H9 (cell line): ENCODE data around the gene STOM. TPM values are rescaled to one million over a fixed set of nuclear protein-coding genes. Genes with fewer than 3 reads are reported as not detected.

Experiments used
- DNase-seq: peaks from one replicate; pipeline ENCODE4 v3.0.0-alpha.2; 2017
- H2AFZ ChIP-seq: one replicate; pipeline ENCODE4 v1.6.1; 2013; ENCODE audit warnings: mild to moderate bottlenecking, low read length, control low read depth, moderate library complexity
- H2AK5ac ChIP-seq: 2 replicates; pipeline ENCODE4 v1.6.1; 2013; ENCODE audit warnings: low read length, control low read depth, mixed read lengths; ENCODE audit not compliant: insufficient read length
- H2BK120ac ChIP-seq: one replicate; pipeline ENCODE4 v1.6.1; 2013; ENCODE audit warnings: low read depth, mild to moderate bottlenecking, low read length, control low read depth, inconsistent platforms; ENCODE audit not compliant: poor library complexity, severe bottlenecking
- H2BK12ac ChIP-seq: 2 replicates; pipeline ENCODE4 v1.6.1; 2013; ENCODE audit warnings: low read length, control low read depth, mixed read lengths, low read depth; ENCODE audit not compliant: insufficient read length
- H2BK15ac ChIP-seq: 2 replicates; pipeline ENCODE4 v1.6.1; 2013; ENCODE audit warnings: low read depth, low read length, control low read depth
- H2BK20ac ChIP-seq: one replicate; pipeline ENCODE4 v1.6.1; 2013; ENCODE audit warnings: low read depth, mild to moderate bottlenecking, low read length, control low read depth, inconsistent platforms; ENCODE audit not compliant: poor library complexity, severe bottlenecking
- H2BK5ac ChIP-seq: 2 replicates; pipeline ENCODE4 v1.6.1; 2013; ENCODE audit warnings: low read length, control low read depth, mixed read lengths; ENCODE audit not compliant: insufficient read length
- H3K14ac ChIP-seq: 2 replicates; pipeline ENCODE4 v1.6.1; 2013; ENCODE audit warnings: low read length, control low read depth; ENCODE audit not compliant: insufficient read depth
- H3K18ac ChIP-seq: 2 replicates; pipeline ENCODE4 v1.6.1; 2013; ENCODE audit warnings: low read depth, mild to moderate bottlenecking, mixed read lengths, low read length, control low read depth; ENCODE audit not compliant: insufficient read length
- H3K23ac ChIP-seq: 2 replicates; pipeline ENCODE4 v1.6.1; 2013; ENCODE audit warnings: low read length, control low read depth, mixed read lengths, low read depth; ENCODE audit not compliant: insufficient read length
- H3K23me2 ChIP-seq: 2 replicates; pipeline ENCODE4 v1.6.1; 2013; ENCODE audit warnings: low read depth, mild to moderate bottlenecking, mixed read lengths, low read length, control low read depth; ENCODE audit not compliant: insufficient read length, poor library complexity, severe bottlenecking
- H3K27ac ChIP-seq: 2 replicates; pipeline ENCODE4 v1.5.1; 2013; ENCODE audit warnings: low read length, control low read depth, mixed read lengths, low read depth; ENCODE audit not compliant: insufficient read length
- H3K27me3 ChIP-seq: 2 replicates; pipeline ENCODE4 v1.6.1; 2013; ENCODE audit warnings: low read length, control low read depth, inconsistent platforms; ENCODE audit not compliant: insufficient read depth
- H3K4ac ChIP-seq: 2 replicates; pipeline ENCODE4 v1.6.1; 2013; ENCODE audit warnings: low read depth, mild to moderate bottlenecking, control low read depth, inconsistent platforms, low read length, moderate library complexity
- H3K4me1 ChIP-seq: 2 replicates; pipeline ENCODE4 v1.6.1; 2013; ENCODE audit warnings: low read length, control low read depth, inconsistent platforms; ENCODE audit not compliant: insufficient read depth
- H3K4me2 ChIP-seq: 2 replicates; pipeline ENCODE4 v1.6.1; 2013; ENCODE audit warnings: low read length, control low read depth, mixed read lengths; ENCODE audit not compliant: insufficient read length, insufficient read depth
- H3K56ac ChIP-seq: 2 replicates; pipeline ENCODE4 v1.6.1; 2013; ENCODE audit warnings: low read depth, mild to moderate bottlenecking, mixed read lengths, low read length, control low read depth; ENCODE audit not compliant: insufficient read length
- H3K79me1 ChIP-seq: 2 replicates; pipeline ENCODE4 v1.6.1; 2013; ENCODE audit warnings: low read depth, mild to moderate bottlenecking, moderate library complexity, low read length, control low read depth, inconsistent platforms; ENCODE audit not compliant: insufficient read depth, poor library complexity, severe bottlenecking
- H3K79me2 ChIP-seq: 2 replicates; pipeline ENCODE4 v1.6.1; 2013; ENCODE audit warnings: low read length, control low read depth, inconsistent platforms; ENCODE audit not compliant: insufficient read depth
- H3K9ac ChIP-seq: 2 replicates; pipeline ENCODE4 v1.6.1; 2013; ENCODE audit warnings: low read length, control low read depth, mixed read lengths; ENCODE audit not compliant: insufficient read length; ENCODE audit errors: extremely low read depth
- H3K9me3 ChIP-seq: one replicate; pipeline ENCODE4 v1.6.1; 2013; ENCODE audit warnings: low read depth, low read length, inconsistent platforms; ENCODE audit not compliant: control insufficient read depth
- H3T11ph ChIP-seq: one replicate; pipeline ENCODE4 v1.6.1; 2013; ENCODE audit warnings: mild to moderate bottlenecking, low read length, control low read depth, inconsistent platforms
- H4K20me1 ChIP-seq: one replicate; pipeline ENCODE4 v1.6.1; 2013; ENCODE audit not compliant: control insufficient read depth, insufficient read length, insufficient read depth
- H4K5ac ChIP-seq: 2 replicates; pipeline ENCODE4 v1.6.1; 2013; ENCODE audit warnings: low read depth, mild to moderate bottlenecking, mixed read lengths, low read length, control low read depth; ENCODE audit not compliant: insufficient read length
- H4K8ac ChIP-seq: replicated peaks from 2 replicates; pipeline ENCODE4 v1.6.1; 2013; ENCODE audit warnings: low read length, control low read depth, mixed read lengths, low read depth; ENCODE audit not compliant: insufficient read length
- H4K91ac ChIP-seq: 2 replicates; pipeline ENCODE4 v1.6.1; 2013; ENCODE audit warnings: low read depth, mild to moderate bottlenecking, moderate library complexity, mixed read lengths, low read length, control low read depth; ENCODE audit not compliant: insufficient read length
- H3K27ac Mint-ChIP-seq, 3 experiments: 2 replicates in 2 of 3; 3 replicates in 1 of 3; pipeline ENCODE4 v1.8.0; 2020 to 2021; ENCODE audit warnings: mixed read lengths in 3 of 3, mild to moderate bottlenecking in 1 of 3, moderate library complexity in 1 of 3
- H3K27me3 Mint-ChIP-seq: 2 replicates; pipeline ENCODE4 v1.8.0; 2021; ENCODE audit warnings: low read depth, mild to moderate bottlenecking, moderate library complexity, mixed read lengths
- H3K36me3 Mint-ChIP-seq, 3 experiments: 2 replicates in 2 of 3; 3 replicates in 1 of 3; pipeline ENCODE4 v1.8.0; 2020 to 2021; ENCODE audit warnings: low read depth in 3 of 3, mixed read lengths in 3 of 3; ENCODE audit not compliant: insufficient read depth in 1 of 3
- H3K4me1 Mint-ChIP-seq, 2 experiments: 2 replicates each; pipeline ENCODE4 v1.8.0; 2020; ENCODE audit warnings: mixed read lengths in 2 of 2
- H3K4me3 Mint-ChIP-seq, 2 experiments: 2 replicates in 1 of 2; 3 replicates in 1 of 2; pipeline ENCODE4 v1.8.0; 2020 to 2021; ENCODE audit warnings: mild to moderate bottlenecking in 2 of 2, mixed read lengths in 2 of 2, moderate library complexity in 1 of 2
- H3K9me3 Mint-ChIP-seq, 2 experiments: 2 replicates in 1 of 2; 3 replicates in 1 of 2; pipeline ENCODE4 v1.8.0; 2020; ENCODE audit warnings: mild to moderate bottlenecking in 2 of 2, mixed read lengths in 2 of 2, moderate library complexity in 1 of 2
- CTCF ChIP-seq: fragments of 200-600 bp; sonication (generic); conservative IDR thresholded peaks from 3 replicates; pipeline ENCODE4 v1.8.0; 2021; ENCODE audit warnings: antibody characterized with exemption, mild to moderate bottlenecking
- total RNA-seq: library from RNA; stranded (reverse); gene quantifications from 2 replicates; pipeline ENCODE4 v1.2.1, GENCODE V29; 2021

The STOM gene
- total RNA-seq, 1 experiment from 2014 or later: 15.3 TPM

GRCh38 chr9:121380846-121381245 is 10.8 kb upstream of the STOM start:
- H4K91ac ChIP-seq: no peak overlapping the region
- no peaks in the 10 kb centered on the region for H3K79me1 ChIP-seq
- no peak overlapping the region for H3K27ac ChIP-seq
- H4K20me1 ChIP-seq: no peaks in the 10 kb centered on the region
- no peak overlapping the region for H3K4ac ChIP-seq
- H3K27ac Mint-ChIP-seq: peak overlapping the region in 1 of 3 experiments; percentile 81; a peak in 1 of 7 replicates
- H3K56ac ChIP-seq: no peak overlapping the region
- no peak overlapping the region for H3K23ac ChIP-seq
- no peak overlapping the region for H2BK12ac ChIP-seq
- H2BK15ac ChIP-seq: no peak overlapping the region
- H3K23me2 ChIP-seq: no peaks in the 10 kb centered on the region
- H3T11ph ChIP-seq: no peak overlapping the region
- H3K79me2 ChIP-seq: no peaks in the 10 kb centered on the region
- H3K27me3 ChIP-seq: no peaks in the 10 kb centered on the region
- no peak for TF ChIP-seq CTCF
- peaks cover 9 to 11% of the 10 kb centered on the region in 2 experiments for H3K9me3 Mint-ChIP-seq
- H4K8ac ChIP-seq: no peak overlapping the region
- H2AFZ ChIP-seq: no peak overlapping the region
- DNase-seq: no peak
- no peak overlapping the region for H2AK5ac ChIP-seq
- no peak overlapping the region for H3K9ac ChIP-seq
- H3K18ac ChIP-seq: no peak overlapping the region
- H2BK20ac ChIP-seq: no peak overlapping the region
- H2BK120ac ChIP-seq: no peak overlapping the region
- H3K27me3 Mint-ChIP-seq: no peaks in the 10 kb centered on the region
- no peaks in the 10 kb centered on the region for H3K4me1 ChIP-seq
- H3K4me3 Mint-ChIP-seq: no peak overlapping the region
- H3K36me3 Mint-ChIP-seq: peaks cover 4 to 10% (median 7%) of the 10 kb centered on the region in 3 experiments; a peak in 5 of 7 replicates
- no peak overlapping the region for H2BK5ac ChIP-seq
- no peak overlapping the region for H3K4me2 ChIP-seq
- H4K5ac ChIP-seq: no peak overlapping the region
- no peaks in the 10 kb centered on the region for H3K9me3 ChIP-seq
- peaks cover 3 to 7% of the 10 kb centered on the region in 2 experiments; a peak in 2 of 4 replicates for H3K4me1 Mint-ChIP-seq
- no peak overlapping the region for H3K14ac ChIP-seq
